Nephron progenitor cell (in vitro differentiated cells): ENCODE results near the gene SGSH.

Experiments used
- DNase-seq: peaks from one replicate; pipeline ENCODE4 v3.0.0; 2021
- H3K27ac Mint-ChIP-seq: 2 replicates; pipeline ENCODE4 v1.8.0; 2021; ENCODE audit warnings: mild to moderate bottlenecking, moderate library complexity, mixed read lengths
- H3K27me3 Mint-ChIP-seq: 2 replicates; pipeline ENCODE4 v1.8.0; 2021; ENCODE audit warnings: mild to moderate bottlenecking, low read depth, mixed read lengths; ENCODE audit not compliant: poor library complexity
- H3K36me3 Mint-ChIP-seq: 2 replicates; pipeline ENCODE4 v1.8.0; 2021; ENCODE audit warnings: low read depth, mixed read lengths
- H3K4me1 Mint-ChIP-seq: 2 replicates; pipeline ENCODE4 v1.8.0; 2021; ENCODE audit warnings: mixed read lengths
- H3K4me3 Mint-ChIP-seq: 2 replicates; pipeline ENCODE4 v1.8.0; 2021; ENCODE audit warnings: mild to moderate bottlenecking, moderate library complexity, mixed read lengths
- H3K9me3 Mint-ChIP-seq: 2 replicates; pipeline ENCODE4 v1.8.0; 2021; ENCODE audit warnings: mild to moderate bottlenecking, moderate library complexity, mixed read lengths
- CTCF ChIP-seq: fragments of 200-600 bp; sonication (generic); IDR thresholded peaks from 2 replicates; pipeline ENCODE4 v1.5.0; 2021; ENCODE audit warnings: antibody characterized with exemption

SGSH gene

GRCh38 chr17:80218391-80218790 is 1.7 kb downstream of the SGSH start:
- Mint-ChIP-seq H3K4me1 (peaks cover 32% of the 10 kb centered on the region), H3K27me3 (peaks cover 5% of the 10 kb centered on the region), H3K9me3 (no peaks in the 10 kb centered on the region), H3K36me3 (peaks cover 21% of the 10 kb centered on the region), H3K27ac (no peak overlapping the region), H3K4me3 (peak overlapping the region; percentile 90)
- TF ChIP-seq CTCF, result no peak
- no peak for DNase-seq

GRCh38 chr17:80217703-80218362 is 2.3 kb downstream of the SGSH start:
- TF ChIP-seq CTCF, result no peak
- DNase-seq, result no peak
- H3K36me3 Mint-ChIP-seq, result peaks cover 16% of the 10 kb centered on the region
- H3K4me3 Mint-ChIP-seq, result no peak overlapping the region
- peaks cover 26% of the 10 kb centered on the region for H3K4me1 Mint-ChIP-seq
- H3K9me3 Mint-ChIP-seq, result no peaks in the 10 kb centered on the region
- peaks cover 5% of the 10 kb centered on the region for H3K27me3 Mint-ChIP-seq
- no peak overlapping the region for H3K27ac Mint-ChIP-seq

GRCh38 chr17:80216473-80217456 is 3.4 kb downstream of the SGSH start:
- Mint-ChIP-seq H3K4me3 (no peak overlapping the region), H3K27me3 (peaks cover 2% of the 10 kb centered on the region), H3K9me3 (no peaks in the 10 kb centered on the region), H3K27ac (no peak overlapping the region), H3K4me1 (peaks cover 21% of the 10 kb centered on the region), H3K36me3 (peaks cover 11% of the 10 kb centered on the region)
- TF ChIP-seq CTCF, result no peak
- DNase-seq, result no peak

- H3K27me3 Mint-ChIP-seq, result peaks cover 2% of the 10 kb centered on the region
- no peak for TF ChIP-seq CTCF
Observed at GRCh38 chr17:80214878-80215210, 5.3 kb downstream of the SGSH start.

GRCh38 chr17:80214012-80214877 is 5.9 kb downstream of the SGSH start:
- peaks cover 7% of the 10 kb centered on the region for H3K4me1 Mint-ChIP-seq
- peaks cover 2% of the 10 kb centered on the region for H3K27me3 Mint-ChIP-seq
- DNase-seq, result no peak
- H3K27ac Mint-ChIP-seq, result no peak overlapping the region
- peaks cover 21% of the 10 kb centered on the region for H3K36me3 Mint-ChIP-seq
- H3K9me3 Mint-ChIP-seq, result no peaks in the 10 kb centered on the region
- no peak overlapping the region for H3K4me3 Mint-ChIP-seq
- no peak for TF ChIP-seq CTCF

More at GRCh38 chr17:80214878-80215210, 5.3 kb downstream of the SGSH start:
- peaks cover 21% of the 10 kb centered on the region for H3K36me3 Mint-ChIP-seq
- H3K4me3 Mint-ChIP-seq, result no peak overlapping the region
- DNase-seq, result no peak
- no peaks in the 10 kb centered on the region for H3K9me3 Mint-ChIP-seq
- peaks cover 12% of the 10 kb centered on the region for H3K4me1 Mint-ChIP-seq
- no peak overlapping the region for H3K27ac Mint-ChIP-seq
